SK-N-SH (cell line): ENCODE measurements around the gene CRYM. TPM values are rescaled to one million over a fixed set of nuclear protein-coding genes. Genes with fewer than 3 reads are reported as not detected.

Experiments
- CTCF ChIA-PET: fragments of 300-600, 350-600 bp; formaldehyde crosslinking; extraction: SDS; loops from one replicate; lab custom pipeline; 2021; lab: Yijun Ruan, JAX
- POLR2A ChIA-PET: fragments of 350-600 bp; sonication (Branson Sonifier 250); formaldehyde crosslinking; extraction: SDS; loops from one replicate; lab custom pipeline; 2020; ENCODE audit warnings: antibody characterized with exemption, inconsistent platforms; lab: Yijun Ruan, JAX
- DNase-seq: peaks from one replicate; pipeline ENCODE4 v3.0.0; 2012
- H2AFZ ChIP-seq: fragments of 200-600 bp; sonication (generic); 2 replicates; pipeline ENCODE4 v1.8.1; 2016; ENCODE audit warnings: antibody characterized with exemption, mild to moderate bottlenecking, low read depth
- H3F3A ChIP-seq: fragments of 200-600 bp; sonication (generic); replicated peaks from 2 replicates; pipeline ENCODE3; 2016; ENCODE audit warnings: antibody characterized with exemption, mild to moderate bottlenecking; ENCODE audit not compliant: insufficient read depth
- H3K27ac ChIP-seq, 2 experiments: fragments of 200-500 bp in 1 of 2; fragments of 200-600 bp in 1 of 2; sonication (Bioruptor generic) in 1 of 2; sonication (generic), shearing (Covaris generic) in 1 of 2; 2 replicates each; pipeline versions ENCODE4 v1.5.1 to v1.6.1; 2014 to 2016; ENCODE audit warnings: low read depth in 2 of 2, inconsistent platforms in 1 of 2, low read length in 1 of 2, mild to moderate bottlenecking in 1 of 2, mixed read lengths in 1 of 2
- H3K27me3 ChIP-seq: fragments of 200-600 bp; sonication (generic), shearing (Covaris generic); 2 replicates; pipeline ENCODE4 v1.6.1; 2016; ENCODE audit warnings: mixed run types; ENCODE audit not compliant: insufficient read depth
- H3K36me3 ChIP-seq, 2 experiments: fragments of 200-500 bp in 1 of 2; fragments of 200-600 bp in 1 of 2; sonication (Bioruptor generic) in 1 of 2; sonication (generic) in 1 of 2; replicated peaks in 1 of 2; 2 replicates each; pipeline versions ENCODE3 to v1.5.1; 2014 to 2016; ENCODE audit warnings: low read length in 1 of 2, mild to moderate bottlenecking in 1 of 2; ENCODE audit not compliant: insufficient read depth in 2 of 2, control insufficient read depth in 1 of 2
- H3K4me1 ChIP-seq, 2 experiments: fragments of 200-500 bp in 1 of 2; fragments of 200-600 bp in 1 of 2; sonication (Bioruptor generic) in 1 of 2; sonication (generic), shearing (Covaris generic) in 1 of 2; 2 replicates each; pipeline versions ENCODE4 v1.5.1 to v1.6.1; 2014 to 2016; ENCODE audit warnings: low read depth in 1 of 2, low read length in 1 of 2, mixed run types in 1 of 2; ENCODE audit not compliant: insufficient read depth in 2 of 2, control insufficient read depth in 1 of 2
- H3K4me2 ChIP-seq: fragments of 200-600 bp; sonication (generic), shearing (Covaris generic); 2 replicates; pipeline ENCODE4 v1.6.1; 2017; ENCODE audit warnings: mixed run types
- H3K4me3 ChIP-seq, 2 experiments: fragments of 200-500 bp in 1 of 2; fragments of 200-600 bp in 1 of 2; sonication (Bioruptor generic) in 1 of 2; sonication (generic), shearing (Covaris generic) in 1 of 2; 2 replicates each; pipeline versions ENCODE4 v1.5.1 to v1.8.1; 2014 to 2016; ENCODE audit warnings: low read depth in 2 of 2, inconsistent platforms in 1 of 2, low read length in 1 of 2, mild to moderate bottlenecking in 1 of 2, mixed read lengths in 1 of 2, moderate library complexity in 1 of 2
- H3K79me2 ChIP-seq: fragments of 200-600 bp; sonication (generic); 2 replicates; pipeline ENCODE4 v1.8.1; 2017; ENCODE audit warnings: mild to moderate bottlenecking; ENCODE audit not compliant: insufficient read depth
- H3K9ac ChIP-seq: fragments of 200-600 bp; sonication (generic); 2 replicates; pipeline ENCODE4 v1.6.1; 2017; ENCODE audit warnings: mixed run types
- H3K9me2 ChIP-seq: fragments of 200-600 bp; sonication (generic); 2 replicates; pipeline ENCODE4 v1.6.1; 2017; ENCODE audit warnings: mixed run types
- H3K9me3 ChIP-seq: fragments of 200-600 bp; sonication (generic); 2 replicates; pipeline ENCODE4 v1.6.1; 2017; ENCODE audit warnings: mixed run types, mild to moderate bottlenecking, moderate library complexity
- H4K20me1 ChIP-seq: fragments of 200-600 bp; sonication (generic); 2 replicates; pipeline ENCODE4 v1.6.1; 2017; ENCODE audit warnings: mild to moderate bottlenecking, mixed run types; ENCODE audit not compliant: insufficient read depth
- EP300 ChIP-seq, 2 experiments: IDR thresholded peaks; 2 replicates each; pipeline versions ENCODE4 v1.4.0 to v1.6.1; 2012; ENCODE audit warnings: borderline replicate concordance in 1 of 2, low read depth in 1 of 2, low read length in 1 of 2
- FOXJ3 ChIP-seq: sonication (generic); formaldehyde crosslinking; IDR thresholded peaks from 2 replicates; pipeline ENCODE4 v1.5.1; 2020; ENCODE audit warnings: mild to moderate bottlenecking, missing genetic modification reagents
- FOXM1 ChIP-seq: IDR thresholded peaks from 2 replicates; pipeline ENCODE4 v1.4.0; 2012; ENCODE audit warnings: low read depth, mild to moderate bottlenecking
- NFIC ChIP-seq: IDR thresholded peaks from 2 replicates; pipeline ENCODE4 v1.4.0; 2012; ENCODE audit warnings: borderline replicate concordance
- RFX5 ChIP-seq: IDR thresholded peaks from 2 replicates; pipeline ENCODE4 v1.6.1; 2012; ENCODE audit warnings: mild to moderate bottlenecking, improper control_type of control experiment, low read length
- SIN3A ChIP-seq: IDR thresholded peaks from 2 replicates; pipeline ENCODE4 v1.6.1; 2012; ENCODE audit warnings: low read depth, mild to moderate bottlenecking, low read length, moderate library complexity, borderline replicate concordance
- SMC3 ChIP-seq: IDR thresholded peaks from 2 replicates; pipeline ENCODE4 v1.6.1; 2012; ENCODE audit warnings: low read depth, low read length, improper control_type of control experiment
- TAF1 ChIP-seq: IDR thresholded peaks from 2 replicates; pipeline ENCODE4 v1.6.1; 2012; ENCODE audit warnings: low read depth, mild to moderate bottlenecking, low read length, moderate library complexity, borderline replicate concordance
- TCF12 ChIP-seq: IDR thresholded peaks from 2 replicates; pipeline ENCODE4 v1.4.0; 2012
- YY1 ChIP-seq: IDR thresholded peaks from 2 replicates; pipeline ENCODE4 v1.4.0; 2012; ENCODE audit warnings: low read depth, mild to moderate bottlenecking
- WGBS: methylation state at CpG from one replicate; pipeline ENCODE4 v1.1.6; 2017; ENCODE audit warnings: low lambda C conversion rate; 5-methylcytosine and 5-hydroxymethylcytosine counted together
- polyA plus RNA-seq, 3 experiments: library from polyadenylated mRNA; depleted of rRNA; stranded (reverse); fragments of >200 nt; gene quantifications; 2 replicates each; pipeline ENCODE4 v1.2.3, GENCODE V29; 2012
- TF ChIP-seq, protein P1 (sequence below): fragments of 150-350 bp; IDR thresholded peaks from 2 replicates; pipeline ENCODE4 v1.6.1; 2016; ENCODE audit warnings: mild to moderate bottlenecking, low read depth, low read length
- TF ChIP-seq, protein P2 (sequence below): fragments of 150-350 bp; IDR thresholded peaks from 2 replicates; pipeline ENCODE4 v1.6.1; 2017; ENCODE audit warnings: antibody characterized with exemption, low read length, low read depth, borderline replicate concordance
- TF ChIP-seq, protein P3 (sequence below): IDR thresholded peaks from 2 replicates; pipeline ENCODE4 v1.6.1; 2012; ENCODE audit warnings: mild to moderate bottlenecking, low read depth, low read length, moderate library complexity

The CRYM gene
- polyA plus RNA-seq, 1 of the 3 experiments (the other 2 are of a cell fraction), result 1.8 TPM

GRCh38 chr16:21244518-21245215, 33.4 kb downstream of the CRYM start:
- H3K9ac ChIP-seq, result no peak overlapping the region
- no peak overlapping the region for H3K27ac ChIP-seq
- H3K4me1 ChIP-seq, result no peaks in the 10 kb centered on the region
- H3F3A ChIP-seq, result no peaks in the 10 kb centered on the region
- no peak overlapping the region for H3K4me3 ChIP-seq
- H3K27me3 ChIP-seq, result no peaks in the 10 kb centered on the region; the same call in 1 of the 2 replicates
- CTCF ChIA-PET, result interaction anchor here (1.6 kb wide), 1 partner anchor 56 kb away, joined by 3 read pairs; no protein-coding TSS in a partner anchor
- H2AFZ ChIP-seq, result no peak overlapping the region
- no peak for DNase-seq
- no peak overlapping the region for H3K4me2 ChIP-seq
- no peak for TF ChIP-seq EP300 (IDR thresholded peaks at IDR 0.05; ENCODE audit: borderline replicate concordance in 1 of 2, low read depth in 1 of 2, low read length in 1 of 2)
- TF ChIP-seq NFIC, result no peak
- TF ChIP-seq TAF1, result no peak
- H3K79me2 ChIP-seq, result no peaks in the 10 kb centered on the region
- no peaks in the 10 kb centered on the region for H3K9me3 ChIP-seq
- H4K20me1 ChIP-seq, result no peaks in the 10 kb centered on the region
- POLR2A ChIA-PET, result no interaction called here
- WGBS, result 64% methylated on average over 7 of the region's 7 CpGs
- no peaks in the 10 kb centered on the region for H3K36me3 ChIP-seq
- H3K9me2 ChIP-seq, result no peaks in the 10 kb centered on the region

DNA sequence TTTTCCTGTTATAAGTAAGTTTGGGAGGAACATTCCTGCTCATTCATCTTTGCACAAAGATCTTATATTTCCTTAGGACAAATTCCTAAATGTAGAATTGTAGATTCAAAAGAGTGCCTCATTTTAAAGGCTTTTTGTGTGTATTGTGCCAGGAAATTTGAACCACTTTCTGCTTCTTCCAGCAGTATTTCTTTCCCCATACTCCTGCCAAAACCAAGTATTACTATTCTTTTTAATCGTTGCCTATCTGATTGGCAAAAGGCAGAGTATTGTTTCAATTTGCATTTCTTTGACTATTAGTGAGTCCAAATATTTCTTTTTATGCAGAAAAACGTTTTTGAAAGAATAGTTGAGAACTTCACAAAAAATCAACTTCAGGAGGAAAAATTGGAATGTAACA, 35.3 kb downstream of the CRYM start:
- no peak for DNase-seq
- no peaks in the 10 kb centered on the region; the same call in 1 of the 2 replicates for H3K27me3 ChIP-seq
- CTCF ChIA-PET, result no interaction called here
- H3K9ac ChIP-seq, result no peak overlapping the region
- H3K4me1 ChIP-seq, result no peaks in the 10 kb centered on the region
- H3K4me3 ChIP-seq, result no peak overlapping the region
- no peaks in the 10 kb centered on the region for H3K9me3 ChIP-seq
- no peak for TF ChIP-seq RFX5
- TF ChIP-seq, protein P1, sequence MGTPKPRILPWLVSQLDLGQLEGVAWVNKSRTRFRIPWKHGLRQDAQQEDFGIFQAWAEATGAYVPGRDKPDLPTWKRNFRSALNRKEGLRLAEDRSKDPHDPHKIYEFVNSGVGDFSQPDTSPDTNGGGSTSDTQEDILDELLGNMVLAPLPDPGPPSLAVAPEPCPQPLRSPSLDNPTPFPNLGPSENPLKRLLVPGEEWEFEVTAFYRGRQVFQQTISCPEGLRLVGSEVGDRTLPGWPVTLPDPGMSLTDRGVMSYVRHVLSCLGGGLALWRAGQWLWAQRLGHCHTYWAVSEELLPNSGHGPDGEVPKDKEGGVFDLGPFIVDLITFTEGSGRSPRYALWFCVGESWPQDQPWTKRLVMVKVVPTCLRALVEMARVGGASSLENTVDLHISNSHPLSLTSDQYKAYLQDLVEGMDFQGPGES, result no peak
- no peak for TF ChIP-seq SMC3
- TF ChIP-seq SIN3A, result no peak
- POLR2A ChIA-PET, result no interaction called here
- H3K9me2 ChIP-seq, result no peaks in the 10 kb centered on the region
- no peak overlapping the region for H3K4me2 ChIP-seq
- no peak overlapping the region for H2AFZ ChIP-seq
- no peaks in the 10 kb centered on the region for H3K36me3 ChIP-seq
- no peaks in the 10 kb centered on the region for H3K79me2 ChIP-seq
- no peak overlapping the region for H3K27ac ChIP-seq
- no peaks in the 10 kb centered on the region for H4K20me1 ChIP-seq
- WGBS, result 8% methylated on average over 2 of the region's 2 CpGs
- H3F3A ChIP-seq, result no peaks in the 10 kb centered on the region

DNA sequence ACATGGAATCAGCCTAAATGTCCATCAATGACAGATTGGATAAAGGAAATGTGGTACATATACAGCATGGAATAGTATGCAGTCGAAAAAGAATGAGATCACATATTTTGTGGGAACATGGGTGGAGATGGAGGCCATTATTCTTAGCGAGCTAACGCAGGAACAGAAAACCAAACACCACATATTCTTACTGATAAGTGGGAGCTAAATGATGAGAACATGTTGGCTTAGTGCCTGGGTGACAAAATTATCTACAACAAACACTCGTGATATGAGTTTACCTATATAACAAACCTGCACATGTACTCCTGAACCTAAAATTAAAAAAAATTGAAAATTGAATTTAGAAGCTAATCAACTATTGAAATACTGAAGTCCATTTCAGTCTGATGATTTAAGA, 38.4 kb downstream of the CRYM start:
- POLR2A ChIA-PET, result no interaction called here
- TF ChIP-seq, protein P2, sequence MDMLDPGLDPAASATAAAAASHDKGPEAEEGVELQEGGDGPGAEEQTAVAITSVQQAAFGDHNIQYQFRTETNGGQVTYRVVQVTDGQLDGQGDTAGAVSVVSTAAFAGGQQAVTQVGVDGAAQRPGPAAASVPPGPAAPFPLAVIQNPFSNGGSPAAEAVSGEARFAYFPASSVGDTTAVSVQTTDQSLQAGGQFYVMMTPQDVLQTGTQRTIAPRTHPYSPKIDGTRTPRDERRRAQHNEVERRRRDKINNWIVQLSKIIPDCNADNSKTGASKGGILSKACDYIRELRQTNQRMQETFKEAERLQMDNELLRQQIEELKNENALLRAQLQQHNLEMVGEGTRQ, result no peak
- TF ChIP-seq YY1, result no peak
- TF ChIP-seq, protein P3, sequence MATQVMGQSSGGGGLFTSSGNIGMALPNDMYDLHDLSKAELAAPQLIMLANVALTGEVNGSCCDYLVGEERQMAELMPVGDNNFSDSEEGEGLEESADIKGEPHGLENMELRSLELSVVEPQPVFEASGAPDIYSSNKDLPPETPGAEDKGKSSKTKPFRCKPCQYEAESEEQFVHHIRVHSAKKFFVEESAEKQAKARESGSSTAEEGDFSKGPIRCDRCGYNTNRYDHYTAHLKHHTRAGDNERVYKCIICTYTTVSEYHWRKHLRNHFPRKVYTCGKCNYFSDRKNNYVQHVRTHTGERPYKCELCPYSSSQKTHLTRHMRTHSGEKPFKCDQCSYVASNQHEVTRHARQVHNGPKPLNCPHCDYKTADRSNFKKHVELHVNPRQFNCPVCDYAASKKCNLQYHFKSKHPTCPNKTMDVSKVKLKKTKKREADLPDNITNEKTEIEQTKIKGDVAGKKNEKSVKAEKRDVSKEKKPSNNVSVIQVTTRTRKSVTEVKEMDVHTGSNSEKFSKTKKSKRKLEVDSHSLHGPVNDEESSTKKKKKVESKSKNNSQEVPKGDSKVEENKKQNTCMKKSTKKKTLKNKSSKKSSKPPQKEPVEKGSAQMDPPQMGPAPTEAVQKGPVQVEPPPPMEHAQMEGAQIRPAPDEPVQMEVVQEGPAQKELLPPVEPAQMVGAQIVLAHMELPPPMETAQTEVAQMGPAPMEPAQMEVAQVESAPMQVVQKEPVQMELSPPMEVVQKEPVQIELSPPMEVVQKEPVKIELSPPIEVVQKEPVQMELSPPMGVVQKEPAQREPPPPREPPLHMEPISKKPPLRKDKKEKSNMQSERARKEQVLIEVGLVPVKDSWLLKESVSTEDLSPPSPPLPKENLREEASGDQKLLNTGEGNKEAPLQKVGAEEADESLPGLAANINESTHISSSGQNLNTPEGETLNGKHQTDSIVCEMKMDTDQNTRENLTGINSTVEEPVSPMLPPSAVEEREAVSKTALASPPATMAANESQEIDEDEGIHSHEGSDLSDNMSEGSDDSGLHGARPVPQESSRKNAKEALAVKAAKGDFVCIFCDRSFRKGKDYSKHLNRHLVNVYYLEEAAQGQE, result no peak
- TF ChIP-seq FOXM1, result no peak
- no peak for TF ChIP-seq FOXJ3
- TF ChIP-seq NFIC, result no peak
- no peak for TF ChIP-seq TCF12
- TF ChIP-seq EP300 (IDR thresholded peaks at IDR 0.05; ENCODE audit: borderline replicate concordance in 1 of 2, low read depth in 1 of 2, low read length in 1 of 2), result no peak

More for the DNA sequence above, 38.4 kb downstream of the CRYM start:
- Histone ChIP-seq H3K9me2 (no peaks in the 10 kb centered on the region), H2AFZ (no peak overlapping the region), H3K9me3 (no peaks in the 10 kb centered on the region), H3F3A (no peaks in the 10 kb centered on the region), H3K9ac (no peak overlapping the region), H3K36me3 (no peaks in the 10 kb centered on the region), H3K79me2 (no peaks in the 10 kb centered on the region), H4K20me1 (no peaks in the 10 kb centered on the region), H3K4me1 (no peaks in the 10 kb centered on the region), H3K27me3 (no peaks in the 10 kb centered on the region), H3K4me2 (no peak overlapping the region), H3K27ac (no peak overlapping the region), H3K4me3 (no peak overlapping the region)
- DNase-seq, result no peak
- CTCF ChIA-PET, result interaction anchor here (0.9 to 1.8 kb wide), 2 partner anchors 11 to 61 kb away, joined by 3 read pairs; no protein-coding TSS in a partner anchor
- WGBS, result 72% methylated on average over 4 of the region's 4 CpGs
